Neutrophil (primary cell): ENCODE results near the gene CLASP1.
"Not testable (repeated sequence)": the region's sequence is repeated elsewhere in the genome, so short reads cannot be mapped to it uniquely, and the experiment has no call there.

Experiments
- H3K27ac ChIP-seq: fragments of 200-600 bp; sonication (generic); 2 replicates; pipeline ENCODE4 v1.5.1; 2016; ENCODE audit warnings: mild to moderate bottlenecking, moderate library complexity
- H3K27me3 ChIP-seq: fragments of 200-600 bp; sonication (generic); 2 replicates; pipeline ENCODE4 v1.6.0; 2016; ENCODE audit warnings: mild to moderate bottlenecking
- H3K36me3 ChIP-seq: fragments of 200-600 bp; sonication (generic); 2 replicates; pipeline ENCODE4 v1.5.1; 2017
- H3K4me1 ChIP-seq, 2 experiments: fragments of 200-600 bp in 1 of 2; sonication (generic) in 1 of 2; 1 replicate in 1 of 2; 2 replicates in 1 of 2; pipeline versions ENCODE4 v1.5.1 to v1.6.1; 2013 to 2016; ENCODE audit warnings: low read depth in 1 of 2, low read length in 1 of 2, mild to moderate bottlenecking in 1 of 2, moderate library complexity in 1 of 2; ENCODE audit not compliant: control insufficient read depth in 1 of 2, insufficient read depth in 1 of 2
- H3K4me3 ChIP-seq, 2 experiments: fragments of 200-600 bp in 1 of 2; sonication (generic) in 1 of 2; 1 replicate in 1 of 2; 2 replicates in 1 of 2; pipeline ENCODE4 v1.5.1; 2013 to 2016; ENCODE audit warnings: low read depth in 1 of 2, low read length in 1 of 2, mild to moderate bottlenecking in 1 of 2, moderate library complexity in 1 of 2
- H3K9me3 ChIP-seq: fragments of 200-600 bp; sonication (generic); 2 replicates; pipeline ENCODE4 v1.5.1; 2016
- TF ChIP-seq, protein P1 (sequence below): fragments of 200-600 bp; sonication (generic); IDR thresholded peaks from 2 replicates; pipeline ENCODE4 v1.5.1; 2016; ENCODE audit warnings: antibody characterized with exemption

The CLASP1 gene

GRCh38 chr2:121334581-121335293, 314.5 kb downstream of the CLASP1 start:
- Histone ChIP-seq H3K9me3 (no peaks in the 10 kb centered on the region), H3K4me1 (no peaks in the 10 kb centered on the region), H3K4me3 (no peak overlapping the region), H3K27me3 (no peaks in the 10 kb centered on the region), H3K27ac (no peak overlapping the region), H3K36me3 (peaks cover 31% of the 10 kb centered on the region)
- TF ChIP-seq, protein P1, sequence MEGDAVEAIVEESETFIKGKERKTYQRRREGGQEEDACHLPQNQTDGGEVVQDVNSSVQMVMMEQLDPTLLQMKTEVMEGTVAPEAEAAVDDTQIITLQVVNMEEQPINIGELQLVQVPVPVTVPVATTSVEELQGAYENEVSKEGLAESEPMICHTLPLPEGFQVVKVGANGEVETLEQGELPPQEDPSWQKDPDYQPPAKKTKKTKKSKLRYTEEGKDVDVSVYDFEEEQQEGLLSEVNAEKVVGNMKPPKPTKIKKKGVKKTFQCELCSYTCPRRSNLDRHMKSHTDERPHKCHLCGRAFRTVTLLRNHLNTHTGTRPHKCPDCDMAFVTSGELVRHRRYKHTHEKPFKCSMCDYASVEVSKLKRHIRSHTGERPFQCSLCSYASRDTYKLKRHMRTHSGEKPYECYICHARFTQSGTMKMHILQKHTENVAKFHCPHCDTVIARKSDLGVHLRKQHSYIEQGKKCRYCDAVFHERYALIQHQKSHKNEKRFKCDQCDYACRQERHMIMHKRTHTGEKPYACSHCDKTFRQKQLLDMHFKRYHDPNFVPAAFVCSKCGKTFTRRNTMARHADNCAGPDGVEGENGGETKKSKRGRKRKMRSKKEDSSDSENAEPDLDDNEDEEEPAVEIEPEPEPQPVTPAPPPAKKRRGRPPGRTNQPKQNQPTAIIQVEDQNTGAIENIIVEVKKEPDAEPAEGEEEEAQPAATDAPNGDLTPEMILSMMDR, result no peak

DNA sequence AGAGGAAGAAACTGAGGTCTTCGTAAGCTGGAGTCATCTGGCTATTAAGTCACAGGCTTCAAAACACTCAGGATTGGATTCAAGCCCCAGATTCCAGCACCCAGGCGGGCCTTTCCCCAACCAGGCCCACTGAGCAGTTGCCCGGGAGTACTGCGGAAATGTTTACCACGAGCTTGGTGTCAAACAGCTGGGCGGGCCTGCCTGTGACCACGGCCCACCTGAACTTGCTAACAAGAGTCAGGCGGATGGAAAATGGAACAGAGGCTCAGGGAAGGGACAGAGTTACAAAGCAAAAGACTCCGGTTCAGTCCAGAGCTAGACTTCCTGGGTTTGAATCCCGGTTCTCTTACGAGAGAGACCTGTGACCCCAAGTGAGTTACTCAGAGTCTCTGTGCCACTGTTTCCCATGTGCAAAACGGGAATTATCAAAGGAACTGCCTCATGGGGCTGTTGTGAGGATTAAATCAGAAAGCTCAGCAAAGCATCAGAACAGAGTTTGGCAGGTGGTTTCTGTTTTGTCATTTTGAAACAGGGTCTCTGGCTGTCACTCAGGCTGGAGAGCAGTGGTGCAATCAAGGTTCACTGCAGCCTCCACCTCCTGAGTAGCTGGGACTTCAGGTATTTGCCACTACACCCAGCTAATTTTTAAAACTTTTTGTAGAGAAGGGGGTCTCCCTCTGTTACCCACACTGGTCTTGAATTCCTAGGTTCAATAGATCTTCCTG, 315.3 kb downstream of the CLASP1 start:
- no peak overlapping the region for H3K27ac ChIP-seq

GRCh38 chr2:121333231-121333630, 316.0 kb downstream of the CLASP1 start:
- Histone ChIP-seq H3K4me3 (no peak overlapping the region), H3K9me3 (no peaks in the 10 kb centered on the region), H3K36me3 (peaks cover 16% of the 10 kb centered on the region), H3K27me3 (no peaks in the 10 kb centered on the region), H3K4me1 (no peaks in the 10 kb centered on the region), H3K27ac (no peak overlapping the region)
- TF ChIP-seq, protein P1, result no peak

More for the DNA sequence above, 315.3 kb downstream of the CLASP1 start:
- Histone ChIP-seq H3K4me3 (no peak overlapping the region), H3K9me3 (no peaks in the 10 kb centered on the region), H3K36me3 (peaks cover 24% of the 10 kb centered on the region), H3K4me1 (no peaks in the 10 kb centered on the region), H3K27me3 (no peaks in the 10 kb centered on the region)
- TF ChIP-seq, protein P1, result no peak

DNA sequence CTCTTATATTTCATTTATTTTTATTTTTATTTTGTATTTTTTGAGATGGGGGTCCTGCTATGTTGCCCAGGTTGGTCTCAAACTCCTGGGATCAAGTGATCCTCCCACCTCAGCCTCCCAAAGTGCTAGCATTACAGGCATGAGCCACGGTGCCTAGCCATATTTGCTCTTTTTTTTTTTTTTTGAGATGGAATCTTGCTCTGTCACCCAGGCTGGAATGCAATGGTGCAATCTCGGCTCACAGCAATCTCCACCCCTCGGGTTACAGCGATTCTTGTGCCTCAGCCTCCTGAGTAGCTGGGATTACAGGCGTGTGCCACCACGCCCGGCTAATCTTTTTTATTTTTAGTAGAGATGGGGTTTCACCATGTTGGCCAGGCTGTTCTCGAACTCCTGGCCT, 317.9 kb downstream of the CLASP1 start:
- not testable (repeated sequence) for H3K27ac ChIP-seq, H3K4me3 ChIP-seq

DNA sequence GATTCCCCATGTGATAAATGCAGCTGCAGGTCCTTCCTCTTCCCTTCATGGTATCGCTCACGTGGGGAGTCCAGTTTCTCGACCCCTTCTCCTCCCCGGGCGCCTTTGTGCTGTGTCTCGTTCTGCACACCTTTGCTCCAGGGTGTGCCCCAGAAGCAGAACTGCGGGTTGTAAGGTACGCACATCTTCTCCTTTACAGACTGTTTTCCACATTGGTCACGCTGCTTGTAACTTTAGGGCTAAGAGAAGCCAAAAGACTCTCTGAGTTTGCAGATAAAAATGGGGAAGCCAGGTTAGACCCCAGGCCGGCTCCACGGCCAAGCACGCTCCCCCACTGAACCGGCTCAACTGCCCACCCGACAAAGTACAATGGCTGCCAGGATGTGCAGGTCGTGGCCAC, 318.3 kb downstream of the CLASP1 start:
- H3K4me1 ChIP-seq, result no peaks in the 10 kb centered on the region

More for the DNA sequence above, 317.9 kb downstream of the CLASP1 start:
- not testable (repeated sequence) for H3K27me3 ChIP-seq, H3K36me3 ChIP-seq, H3K9me3 ChIP-seq, H3K4me1 ChIP-seq

More for the DNA sequence above, 318.3 kb downstream of the CLASP1 start:
- H3K27me3 ChIP-seq, result no peaks in the 10 kb centered on the region
- H3K36me3 ChIP-seq, result no peaks in the 10 kb centered on the region
- no peak overlapping the region for H3K4me3 ChIP-seq
- no peaks in the 10 kb centered on the region for H3K9me3 ChIP-seq
- TF ChIP-seq, protein P1, result no peak
- no peak overlapping the region for H3K27ac ChIP-seq
